HUES6 (cell line): ENCODE data around the gene GRN.

Source experiments
- H3K27ac ChIP-seq: 2 replicates; pipeline ENCODE4 v1.7.0; 2013; ENCODE audit warnings: low read depth, mild to moderate bottlenecking, low read length, inconsistent platforms
- H3K27me3 ChIP-seq: 2 replicates; pipeline ENCODE4 v1.6.1; 2013; ENCODE audit warnings: low read length; ENCODE audit not compliant: control insufficient read depth, insufficient read depth
- H3K36me3 ChIP-seq: 2 replicates; pipeline ENCODE4 v1.6.1; 2013; ENCODE audit warnings: low read length; ENCODE audit not compliant: control insufficient read depth, insufficient read depth
- H3K4me1 ChIP-seq: 2 replicates; pipeline ENCODE4 v1.6.1; 2013; ENCODE audit warnings: low read length; ENCODE audit not compliant: control insufficient read depth, insufficient read depth
- H3K4me3 ChIP-seq: 2 replicates; pipeline ENCODE4 v1.5.1; 2013; ENCODE audit warnings: low read depth, low read length
- H3K9ac ChIP-seq: one replicate; pipeline ENCODE4 v1.6.1; 2013; ENCODE audit warnings: mild to moderate bottlenecking, low read length
- H3K9me3 ChIP-seq: 2 replicates; pipeline ENCODE4 v1.6.1; 2013; ENCODE audit warnings: low read depth, low read length; ENCODE audit not compliant: control insufficient read depth, insufficient read depth

GRN gene

GRCh38 chr17:44312396-44313104, 32.6 kb upstream of the GRN start:
- Histone ChIP-seq H3K27me3 (peaks cover 49% of the 10 kb centered on the region), H3K4me3 (no peak overlapping the region), H3K9ac (no peak overlapping the region), H3K27ac (no peak overlapping the region), H3K4me1 (peaks cover 40% of the 10 kb centered on the region), H3K36me3 (no peaks in the 10 kb centered on the region), H3K9me3 (no peaks in the 10 kb centered on the region)

GRCh38 chr17:44314031-44314430, 31.1 kb upstream of the GRN start:
- H3K9me3 ChIP-seq: no peaks in the 10 kb centered on the region
- no peaks in the 10 kb centered on the region for H3K36me3 ChIP-seq
- no peak overlapping the region for H3K4me3 ChIP-seq
- peaks cover 37% of the 10 kb centered on the region for H3K4me1 ChIP-seq
- no peak overlapping the region for H3K9ac ChIP-seq
- H3K27ac ChIP-seq: no peak overlapping the region
- H3K27me3 ChIP-seq: peaks cover 49% of the 10 kb centered on the region

- H3K4me1 ChIP-seq: peaks cover 32% of the 10 kb centered on the region
- peak overlapping the region; percentile 71 for H3K4me3 ChIP-seq
- H3K9me3 ChIP-seq: no peaks in the 10 kb centered on the region
- peak overlapping the region; percentile 7 for H3K9ac ChIP-seq
- peaks cover 47% of the 10 kb centered on the region for H3K27me3 ChIP-seq
- no peak overlapping the region for H3K27ac ChIP-seq
- H3K36me3 ChIP-seq: peaks cover 2% of the 10 kb centered on the region
These were observed 30.6 kb upstream of the GRN start for GRCh38 chr17:44314524-44314868.

GRCh38 chr17:44314869-44315661, 30.0 kb upstream of the GRN start:
- H3K4me3 ChIP-seq: peak overlapping the region; percentile 71
- no peak overlapping the region for H3K27ac ChIP-seq
- peak overlapping the region; percentile 7 for H3K9ac ChIP-seq
- peaks cover 8% of the 10 kb centered on the region for H3K36me3 ChIP-seq
- peaks cover 47% of the 10 kb centered on the region for H3K27me3 ChIP-seq
- H3K4me1 ChIP-seq: peaks cover 29% of the 10 kb centered on the region
- no peaks in the 10 kb centered on the region for H3K9me3 ChIP-seq

GRCh38 chr17:44315760-44316731, 29.1 kb upstream of the GRN start:
- H3K4me3 ChIP-seq: peak overlapping the region; percentile 71
- peak overlapping the region; percentile 61 for H3K9ac ChIP-seq
- no peaks in the 10 kb centered on the region for H3K9me3 ChIP-seq
- peaks cover 17% of the 10 kb centered on the region for H3K36me3 ChIP-seq
- H3K27me3 ChIP-seq: peaks cover 44% of the 10 kb centered on the region
- no peak overlapping the region for H3K27ac ChIP-seq
- H3K4me1 ChIP-seq: peaks cover 23% of the 10 kb centered on the region

- Histone ChIP-seq H3K9ac (no peak overlapping the region), H3K9me3 (no peaks in the 10 kb centered on the region), H3K36me3 (peaks cover 32% of the 10 kb centered on the region), H3K27ac (no peak overlapping the region), H3K4me3 (no peak overlapping the region), H3K27me3 (peaks cover 40% of the 10 kb centered on the region), H3K4me1 (peaks cover 12% of the 10 kb centered on the region)
These were observed 27.6 kb upstream of the GRN start for GRCh38 chr17:44317545-44317944.

GRCh38 chr17:44318077-44318892, 26.8 kb upstream of the GRN start:
- Histone ChIP-seq H3K9me3 (no peaks in the 10 kb centered on the region), H3K27ac (no peak overlapping the region), H3K4me1 (peaks cover 9% of the 10 kb centered on the region), H3K9ac (no peak overlapping the region), H3K4me3 (no peak overlapping the region), H3K27me3 (peaks cover 34% of the 10 kb centered on the region), H3K36me3 (peaks cover 33% of the 10 kb centered on the region)

GRCh38 chr17:44320066-44320465, 25.0 kb upstream of the GRN start:
- Histone ChIP-seq H3K4me3 (no peak overlapping the region), H3K9me3 (no peaks in the 10 kb centered on the region), H3K36me3 (peaks cover 33% of the 10 kb centered on the region), H3K27me3 (peaks cover 18% of the 10 kb centered on the region), H3K4me1 (peaks cover 6% of the 10 kb centered on the region), H3K9ac (no peak overlapping the region), H3K27ac (no peak overlapping the region)

GRCh38 chr17:44321246-44322120, 23.6 kb upstream of the GRN start:
- H3K4me1 ChIP-seq: no peaks in the 10 kb centered on the region; the same call in 1 of the 2 replicates
- no peak overlapping the region for H3K4me3 ChIP-seq
- peaks cover 33% of the 10 kb centered on the region for H3K36me3 ChIP-seq
- no peaks in the 10 kb centered on the region for H3K9me3 ChIP-seq
- H3K27me3 ChIP-seq: peaks cover 12% of the 10 kb centered on the region
- no peak overlapping the region for H3K27ac ChIP-seq
- no peak overlapping the region for H3K9ac ChIP-seq
